Ascending aorta (tissue), 2 donors: ENCODE measurements around the gene TTF1. TPM values are rescaled to one million over a fixed set of nuclear protein-coding genes. Genes with fewer than 3 reads are reported as not detected.

Source experiments
- DNase-seq, 2 donors: peaks; one replicate each; pipeline ENCODE4 v3.0.0-alpha.2; 2019; ENCODE audit warnings: low spot score in 2 of 2
- H3K27ac ChIP-seq, 2 donors: fragments of 200-600 bp; sonication (generic); one replicate each; pipeline ENCODE4 v1.5.1; 2016 to 2017; ENCODE audit warnings: mild to moderate bottlenecking in 1 of 2
- H3K27me3 ChIP-seq: fragments of 200-600 bp; sonication (generic); one replicate; pipeline ENCODE4 v1.5.1; 2017
- H3K36me3 ChIP-seq, 2 donors: fragments of 200-600 bp; sonication (generic); one replicate each; pipeline ENCODE4 v1.5.1; 2016
- H3K4me1 ChIP-seq, 2 donors: fragments of 200-600 bp; sonication (generic); one replicate each; pipeline ENCODE4 v1.5.1; 2016 to 2017; ENCODE audit warnings: mild to moderate bottlenecking in 1 of 2
- H3K4me3 ChIP-seq, 2 donors: fragments of 200-600 bp; sonication (generic); one replicate each; pipeline ENCODE4 v1.5.1; 2016 to 2017; ENCODE audit warnings: mild to moderate bottlenecking in 1 of 2
- H3K9me3 ChIP-seq, 2 donors: fragments of 200-600 bp; sonication (generic); one replicate each; pipeline ENCODE4 v1.5.1; 2016
- CTCF ChIP-seq, 3 experiments: fragments of 200-600 bp in 2 of 3; fragments of 450-650 bp in 1 of 3; sonication (generic) in 2 of 3; IDR thresholded peaks; one replicate each; pipeline ENCODE4 v1.5.1; 2016 to 2019; ENCODE audit warnings: antibody characterized with exemption in 3 of 3, mild to moderate bottlenecking in 1 of 3, moderate library complexity in 1 of 3
- intact Hi-C: fragments of 100-400 bp; cut with DNase I; formaldehyde crosslinking; loops from one replicate; pipeline ENCODE4 v1.15.1; 2023
- total RNA-seq: library from RNA; depleted of rRNA; stranded (reverse); fragments of >200 nt; gene quantifications from one replicate; pipeline ENCODE4 v1.1.0, GENCODE V29; 2016

Gene TTF1
- total RNA-seq, 1 donor from 2014 or later: 2.3 TPM

- DNase-seq: peak in 1 of 2 donors; percentile 64
- Histone ChIP-seq H3K36me3 (no peaks in the 10 kb centered on the region), H3K27ac (no peak overlapping the region), H3K27me3 (peaks cover 8% of the 10 kb centered on the region), H3K9me3 (no peaks in the 10 kb centered on the region), H3K4me3 (peak overlapping the region; percentile 59 to 72), H3K4me1 (peaks cover 9 to 12% of the 10 kb centered on the region in 2 donors)
- intact Hi-C loops: loop anchor here (2.0 kb wide), 1 partner anchor 390 kb away; no protein-coding TSS in a partner anchor
- peak in 2 of 3 experiments; percentile 32 to 55 for TF ChIP-seq CTCF (IDR thresholded peaks at IDR 0.05)
Measured at GRCh38 chr9:132411091-132411508, 4.5 kb upstream of the TTF1 start.

DNA sequence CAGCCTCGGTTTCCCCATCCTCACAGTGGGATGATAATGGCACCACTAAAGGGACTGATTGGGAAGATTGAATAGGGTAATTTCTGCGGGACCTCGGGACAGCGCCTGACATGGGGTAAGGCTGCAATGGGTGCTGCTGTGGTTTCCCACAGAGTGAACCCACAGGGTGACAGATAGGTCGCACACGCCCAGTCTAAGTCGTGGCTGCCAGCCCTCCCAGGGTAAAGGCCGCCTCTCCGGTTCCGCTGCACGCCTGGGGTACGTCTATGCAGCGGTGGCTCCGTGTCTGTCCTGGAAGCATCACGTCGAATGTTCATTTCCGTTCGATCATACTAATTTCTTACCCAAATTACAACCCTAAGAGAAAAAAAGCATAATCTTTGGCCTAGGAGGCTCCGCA is 4.0 kb upstream of the TTF1 start:
- Histone ChIP-seq H3K27me3 (peaks cover 8% of the 10 kb centered on the region), H3K4me3 (peak overlapping the region; percentile 59 to 72), H3K9me3 (no peaks in the 10 kb centered on the region), H3K27ac (no peak overlapping the region), H3K36me3 (no peaks in the 10 kb centered on the region), H3K4me1 (peaks cover 14 to 17% of the 10 kb centered on the region in 2 donors)
- DNase-seq: no peak
- no peak for TF ChIP-seq CTCF (IDR thresholded peaks at IDR 0.05)
- intact Hi-C loops: loop anchor here (2.0 kb wide), 1 partner anchor 390 kb away; no protein-coding TSS in a partner anchor

- intact Hi-C loops: loop anchor here (2.0 to 5.0 kb wide), 2 partner anchors 391 to 467 kb away; partner anchors contain the start of genes AK8 and SPACA9
- no peak for DNase-seq
- Histone ChIP-seq H3K4me1 (peaks cover 14 to 20% of the 10 kb centered on the region in 2 donors), H3K27me3 (peaks cover 8% of the 10 kb centered on the region), H3K36me3 (no peaks in the 10 kb centered on the region), H3K9me3 (no peaks in the 10 kb centered on the region), H3K27ac (no peak within 1 kb of the TSS), H3K4me3 (peak within 1 kb of the TSS; percentile 59 to 72)
- no peak for TF ChIP-seq CTCF (IDR thresholded peaks at IDR 0.05)
Measured at GRCh38 chr9:132409828-132410528, 3.3 kb upstream of the TTF1 start, which contains the start of gene CFAP77. Gene CFAP77 (plus strand): TSS chr9:132410211. CDS start chr9:132410272, 61 bp downstream.

DNA sequence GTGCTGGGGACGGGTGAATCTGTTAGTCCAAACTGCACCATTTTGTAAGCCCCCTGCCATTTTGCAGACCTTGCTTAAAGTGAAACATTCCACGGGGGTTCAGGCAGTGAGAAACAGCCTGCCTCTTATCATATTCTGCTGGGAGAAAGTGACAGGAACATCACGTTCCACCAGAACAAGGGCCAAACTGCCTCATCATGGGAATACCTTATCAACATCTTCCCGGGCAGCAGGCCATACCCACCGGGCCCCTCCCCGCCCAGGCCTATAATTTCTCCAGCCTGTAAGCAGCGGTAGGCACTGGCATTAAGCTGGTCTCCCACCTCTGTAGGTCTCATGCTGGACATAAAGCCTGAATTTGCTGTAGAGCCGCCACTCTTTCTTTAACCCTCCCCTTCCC is 1.9 kb upstream of the TTF1 start:
- Histone ChIP-seq H3K4me3 (no peak overlapping the region), H3K27me3 (peaks cover 8% of the 10 kb centered on the region), H3K4me1 (peaks cover 14 to 20% of the 10 kb centered on the region in 2 donors), H3K27ac (no peak overlapping the region), H3K9me3 (no peaks in the 10 kb centered on the region), H3K36me3 (peaks cover 0 to 2% of the 10 kb centered on the region in 2 donors)
- DNase-seq: no peak
- intact Hi-C loops: loop anchor here (5.0 kb wide), 1 partner anchor 469 kb away; the partner anchor contains the start of genes AK8 and SPACA9
- no peak for TF ChIP-seq CTCF (IDR thresholded peaks at IDR 0.05)

DNA sequence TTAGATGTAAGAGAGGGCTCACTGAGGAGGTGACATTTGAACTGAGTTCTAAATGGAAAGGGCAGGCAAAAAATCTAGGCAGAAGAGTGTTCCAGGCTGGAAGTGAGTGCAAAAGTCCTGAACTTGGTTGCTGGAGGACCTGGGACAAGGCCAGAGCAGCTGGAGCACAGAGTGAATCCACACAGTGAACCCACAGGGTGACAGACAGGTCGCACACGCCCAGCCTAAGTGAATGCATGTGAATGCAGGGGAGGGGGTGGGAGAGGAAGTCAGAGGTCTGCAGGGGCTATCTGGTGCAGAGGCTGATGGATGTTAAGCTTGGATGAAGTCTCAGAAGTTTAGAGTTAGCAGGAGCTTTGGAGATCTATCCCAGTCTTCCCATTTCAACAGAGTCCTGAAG is 556 bp upstream of the TTF1 start:
- TF ChIP-seq CTCF (IDR thresholded peaks at IDR 0.05): no peak
- Histone ChIP-seq H3K4me1 (peaks cover 14 to 20% of the 10 kb centered on the region in 2 donors), H3K9me3 (no peaks in the 10 kb centered on the region), H3K36me3 (peaks cover 0 to 8% of the 10 kb centered on the region in 2 donors), H3K27ac (no peak overlapping the region), H3K4me3 (peak overlapping the region; percentile 69 to 90), H3K27me3 (peaks cover 3% of the 10 kb centered on the region)
- intact Hi-C loops: loop anchor here (5.0 kb wide), 1 partner anchor 470 kb away; the partner anchor contains the start of genes AK8 and SPACA9
- DNase-seq: no peak
